GM12872 (cell line): ENCODE data around the gene DOLK.

Experiments
- CTCF ChIP-seq: IDR thresholded peaks from 3 replicates; pipeline ENCODE4 v1.5.1; 2011; ENCODE audit warnings: low read depth, mild to moderate bottlenecking, low read length, moderate library complexity; ENCODE audit not compliant: insufficient read depth

Gene DOLK

GRCh38 chr9:128972956-128973355 is 25.6 kb upstream of the DOLK start:
- no peak for TF ChIP-seq CTCF

- TF ChIP-seq CTCF, result no peak
Observed at GRCh38 chr9:128969491-128969890, 22.1 kb upstream of the DOLK start.

- TF ChIP-seq CTCF, result no peak
Observed at GRCh38 chr9:128947277-128947526, 201 bp downstream of the DOLK start.

GRCh38 chr9:128946571-128947276 is 679 bp downstream of the DOLK start:
- TF ChIP-seq CTCF, result no peak

GRCh38 chr9:128945798-128946501 is 1.5 kb downstream of the DOLK start:
- no peak for TF ChIP-seq CTCF

GRCh38 chr9:128943832-128944620 is 3.4 kb downstream of the DOLK start:
- TF ChIP-seq CTCF, result no peak

- TF ChIP-seq CTCF, result no peak
Observed at GRCh38 chr9:128940946-128941755, 6.3 kb downstream of the DOLK start.
